Parathyroid adenoma (tissue), 2 donors: ENCODE data around the gene PLPPR3.
"Not testable (repeated sequence)": the region's sequence is repeated elsewhere in the genome, so short reads cannot be mapped to it uniquely, and the experiment has no call there.

Source experiments
- H2AFZ ChIP-seq: fragments of 300-600 bp; sonication (generic); one replicate; pipeline ENCODE4 v1.7.0; 2017; ENCODE audit warnings: antibody characterized with exemption, mild to moderate bottlenecking
- H3K27ac ChIP-seq: fragments of 300-600 bp; sonication (generic); one replicate; pipeline ENCODE4 v1.7.0; 2017
- H3K27me3 ChIP-seq: fragments of 300-600 bp; sonication (generic); one replicate; pipeline ENCODE4 v1.7.0; 2017; ENCODE audit warnings: low read length; ENCODE audit not compliant: control insufficient read depth, insufficient read depth
- H3K36me3 ChIP-seq: fragments of 300-600 bp; sonication (generic); one replicate; pipeline ENCODE4 v1.7.0; 2017; ENCODE audit warnings: low read length; ENCODE audit not compliant: control insufficient read depth, insufficient read depth
- H3K4me1 ChIP-seq: fragments of 300-600 bp; sonication (generic); one replicate; pipeline ENCODE4 v1.7.0; 2017; ENCODE audit warnings: control low read depth
- H3K4me2 ChIP-seq: fragments of 300-600 bp; sonication (generic); one replicate; pipeline ENCODE4 v1.7.0; 2017; ENCODE audit warnings: low read length
- H3K4me3 ChIP-seq: fragments of 300-600 bp; sonication (generic); one replicate; pipeline ENCODE4 v1.7.0; 2017; ENCODE audit warnings: low read depth, low read length
- H3K79me2 ChIP-seq: fragments of 300-600 bp; sonication (generic); one replicate; pipeline ENCODE4 v1.7.0; 2017; ENCODE audit warnings: control low read depth
- H3K9ac ChIP-seq: fragments of 300-600 bp; sonication (generic); one replicate; pipeline ENCODE4 v1.7.0; 2017; ENCODE audit warnings: mild to moderate bottlenecking
- H3K9me3 ChIP-seq: fragments of 300-600 bp; sonication (generic); one replicate; pipeline ENCODE4 v1.7.0; 2017; ENCODE audit warnings: low read length; ENCODE audit not compliant: control insufficient read depth
- TF ChIP-seq, protein P1 (sequence below): fragments of 300-600 bp; sonication (generic); IDR thresholded peaks from one replicate; pipeline ENCODE4 v1.7.0; 2017; ENCODE audit warnings: antibody characterized with exemption, mild to moderate bottlenecking
- donor health status: primary hyperparathyroidism.

Gene PLPPR3

DNA sequence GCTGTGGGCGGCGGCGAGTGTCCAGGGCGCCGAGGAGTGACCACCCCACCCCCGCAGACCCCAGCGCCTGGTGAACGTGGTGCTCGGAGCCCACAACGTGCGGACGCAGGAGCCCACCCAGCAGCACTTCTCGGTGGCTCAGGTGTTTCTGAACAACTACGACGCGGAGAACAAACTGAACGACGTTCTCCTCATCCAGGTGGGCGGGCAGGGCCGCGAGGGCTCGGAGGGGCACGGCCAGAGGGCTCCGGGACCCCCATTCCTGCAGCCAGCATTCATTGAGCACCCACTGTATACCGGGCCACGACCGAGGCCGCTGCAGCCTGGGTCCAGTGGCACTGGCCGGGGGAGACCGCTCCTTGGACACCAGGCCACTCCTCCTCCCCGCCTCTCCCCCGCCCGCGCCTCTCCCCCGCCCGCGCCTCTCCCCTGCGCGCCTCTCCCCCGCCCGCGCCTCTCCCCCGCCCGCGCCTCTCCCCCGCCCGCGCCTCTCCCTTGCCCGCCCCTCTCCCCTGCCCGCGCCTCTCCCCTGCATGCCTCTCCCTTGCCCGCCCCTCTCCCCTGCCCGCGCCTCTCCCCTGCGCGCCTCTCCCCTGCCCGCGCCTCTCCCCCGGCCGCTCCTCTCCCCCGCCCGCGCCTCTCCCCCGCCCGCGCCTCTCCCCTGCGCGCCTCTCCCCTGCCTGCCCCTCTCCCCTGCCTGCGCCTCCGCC lies 22.2 kb upstream of the PLPPR3 start:
- Histone ChIP-seq H3K4me1 (peaks cover 7% of the 10 kb centered on the region), H3K27me3 (no peaks in the 10 kb centered on the region), H3K4me3 (peak overlapping the region; percentile 14), H3K36me3 (no peaks in the 10 kb centered on the region), H3K4me2 (peak overlapping the region; percentile 66), H3K9ac (no peak overlapping the region), H3K27ac (no peak overlapping the region), H2AFZ (peak overlapping the region; percentile 34), H3K79me2 (no peaks in the 10 kb centered on the region), H3K9me3 (no peaks in the 10 kb centered on the region)
- TF ChIP-seq, protein P1, sequence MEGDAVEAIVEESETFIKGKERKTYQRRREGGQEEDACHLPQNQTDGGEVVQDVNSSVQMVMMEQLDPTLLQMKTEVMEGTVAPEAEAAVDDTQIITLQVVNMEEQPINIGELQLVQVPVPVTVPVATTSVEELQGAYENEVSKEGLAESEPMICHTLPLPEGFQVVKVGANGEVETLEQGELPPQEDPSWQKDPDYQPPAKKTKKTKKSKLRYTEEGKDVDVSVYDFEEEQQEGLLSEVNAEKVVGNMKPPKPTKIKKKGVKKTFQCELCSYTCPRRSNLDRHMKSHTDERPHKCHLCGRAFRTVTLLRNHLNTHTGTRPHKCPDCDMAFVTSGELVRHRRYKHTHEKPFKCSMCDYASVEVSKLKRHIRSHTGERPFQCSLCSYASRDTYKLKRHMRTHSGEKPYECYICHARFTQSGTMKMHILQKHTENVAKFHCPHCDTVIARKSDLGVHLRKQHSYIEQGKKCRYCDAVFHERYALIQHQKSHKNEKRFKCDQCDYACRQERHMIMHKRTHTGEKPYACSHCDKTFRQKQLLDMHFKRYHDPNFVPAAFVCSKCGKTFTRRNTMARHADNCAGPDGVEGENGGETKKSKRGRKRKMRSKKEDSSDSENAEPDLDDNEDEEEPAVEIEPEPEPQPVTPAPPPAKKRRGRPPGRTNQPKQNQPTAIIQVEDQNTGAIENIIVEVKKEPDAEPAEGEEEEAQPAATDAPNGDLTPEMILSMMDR, result no peak

DNA sequence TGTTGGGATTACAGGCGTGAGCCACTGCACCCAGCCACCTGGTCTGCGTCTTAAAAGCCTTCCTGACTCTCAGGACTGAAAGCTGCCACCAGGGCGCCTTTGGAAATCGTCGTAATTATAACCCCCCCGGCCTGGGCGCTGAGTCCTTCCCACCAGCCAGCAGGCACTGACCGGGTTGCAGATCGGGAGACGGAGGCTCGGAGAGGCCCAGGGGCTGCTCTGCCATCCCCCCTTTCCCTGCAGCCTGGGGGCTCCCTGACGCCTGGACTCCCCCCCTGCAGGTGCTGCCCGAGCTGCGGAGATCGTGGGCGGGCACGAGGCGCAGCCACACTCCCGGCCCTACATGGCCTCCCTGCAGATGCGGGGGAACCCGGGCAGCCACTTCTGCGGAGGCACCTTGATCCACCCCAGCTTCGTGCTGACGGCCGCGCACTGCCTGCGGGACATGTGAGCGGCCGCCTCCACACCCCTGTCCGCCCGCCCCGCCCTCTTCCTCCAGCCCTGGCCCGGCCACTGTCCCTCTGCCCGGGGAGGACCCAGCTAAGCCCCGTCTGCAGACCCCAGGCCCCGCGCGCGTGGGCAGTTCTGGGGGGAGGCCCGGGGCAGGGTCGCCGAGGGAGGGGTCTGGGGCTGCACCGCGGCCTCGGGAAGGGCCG lies 21.6 kb upstream of the PLPPR3 start:
- H3K4me1 ChIP-seq, result peaks cover 7% of the 10 kb centered on the region
- no peak overlapping the region for H3K9ac ChIP-seq
- no peak overlapping the region for H3K27ac ChIP-seq
- H3K27me3 ChIP-seq, result no peaks in the 10 kb centered on the region
- no peaks in the 10 kb centered on the region for H3K79me2 ChIP-seq
- H3K4me3 ChIP-seq, result peak overlapping the region; percentile 14
- H3K9me3 ChIP-seq, result no peaks in the 10 kb centered on the region
- peak overlapping the region; percentile 66 for H3K4me2 ChIP-seq
- H3K36me3 ChIP-seq, result no peaks in the 10 kb centered on the region
- TF ChIP-seq, protein P1, result no peak
- H2AFZ ChIP-seq, result peak overlapping the region; percentile 34

DNA sequence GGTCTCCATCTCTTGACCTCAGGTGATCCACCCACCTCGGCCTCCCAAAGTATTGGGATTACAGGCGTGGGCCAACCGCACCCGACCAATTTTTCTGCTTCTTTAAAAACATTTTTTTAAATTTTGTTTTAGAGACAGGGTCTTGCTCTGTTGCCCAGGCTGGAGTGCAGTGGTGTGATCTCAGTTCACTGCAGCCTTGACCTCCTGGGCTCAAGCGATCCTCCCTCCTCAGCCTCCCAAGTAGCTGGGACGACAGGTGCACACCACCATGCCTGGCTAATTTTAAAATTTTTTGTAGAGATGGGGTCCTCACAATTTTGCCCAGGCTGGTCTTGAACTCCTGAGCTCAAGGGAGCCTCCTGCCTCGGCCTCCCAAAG lies 21.0 kb upstream of the PLPPR3 start:
- not testable (repeated sequence) for H3K9ac ChIP-seq, H3K27ac ChIP-seq, H3K36me3 ChIP-seq, H3K79me2 ChIP-seq, H2AFZ ChIP-seq, H3K4me1 ChIP-seq, H3K4me3 ChIP-seq, H3K4me2 ChIP-seq, H3K27me3 ChIP-seq, H3K9me3 ChIP-seq

DNA sequence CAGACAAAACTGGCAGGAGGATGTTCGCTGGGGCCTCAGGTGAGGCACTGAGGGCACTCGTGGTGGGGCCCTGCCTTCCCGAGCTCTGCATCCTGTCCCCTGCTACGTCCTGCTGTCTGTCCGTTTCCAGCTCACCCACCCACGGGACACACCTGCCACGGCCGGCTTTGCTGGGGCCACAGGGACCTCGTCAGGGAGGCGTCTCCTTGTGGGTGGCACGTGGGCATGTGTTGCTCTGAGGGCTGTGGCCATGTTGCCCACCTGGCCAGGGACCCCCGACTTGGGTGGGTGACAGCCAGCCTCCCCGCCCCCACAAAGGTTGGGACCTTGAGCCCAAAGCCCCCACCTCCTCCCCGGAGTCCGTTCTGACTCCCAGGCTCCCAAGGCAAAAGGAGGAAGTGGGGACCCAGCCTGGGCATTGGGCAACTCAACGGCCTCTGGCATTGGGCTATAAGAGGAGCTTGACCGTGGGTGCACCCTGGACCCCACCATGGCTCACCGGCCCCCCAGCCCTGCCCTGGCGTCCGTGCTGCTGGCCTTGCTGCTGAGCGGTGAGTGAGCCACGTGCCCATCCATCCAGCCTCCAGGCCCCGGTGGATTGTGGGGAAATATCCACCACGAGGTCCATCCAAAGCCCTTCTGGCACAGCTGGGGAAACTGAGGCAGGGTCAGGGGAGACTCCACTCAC lies 18.9 kb upstream of the PLPPR3 start, which contains the start of gene PRTN3:
TSS of gene PRTN3 (plus strand) at position 481 of the 688 bp plus-strand sequence. CDS start at position 491, 10 bp downstream.
- H2AFZ ChIP-seq, result no peak within 1 kb of the TSS
- no peak within 1 kb of the TSS for H3K27ac ChIP-seq
- TF ChIP-seq, protein P1, result no peak
- peaks cover 7% of the 10 kb centered on the region for H3K4me1 ChIP-seq
- no peaks in the 10 kb centered on the region for H3K79me2 ChIP-seq
- H3K27me3 ChIP-seq, result no peaks in the 10 kb centered on the region
- H3K36me3 ChIP-seq, result no peaks in the 10 kb centered on the region
- H3K9me3 ChIP-seq, result no peaks in the 10 kb centered on the region
- H3K4me2 ChIP-seq, result no peak within 1 kb of the TSS
- H3K4me3 ChIP-seq, result no peak within 1 kb of the TSS
- no peak within 1 kb of the TSS for H3K9ac ChIP-seq

DNA sequence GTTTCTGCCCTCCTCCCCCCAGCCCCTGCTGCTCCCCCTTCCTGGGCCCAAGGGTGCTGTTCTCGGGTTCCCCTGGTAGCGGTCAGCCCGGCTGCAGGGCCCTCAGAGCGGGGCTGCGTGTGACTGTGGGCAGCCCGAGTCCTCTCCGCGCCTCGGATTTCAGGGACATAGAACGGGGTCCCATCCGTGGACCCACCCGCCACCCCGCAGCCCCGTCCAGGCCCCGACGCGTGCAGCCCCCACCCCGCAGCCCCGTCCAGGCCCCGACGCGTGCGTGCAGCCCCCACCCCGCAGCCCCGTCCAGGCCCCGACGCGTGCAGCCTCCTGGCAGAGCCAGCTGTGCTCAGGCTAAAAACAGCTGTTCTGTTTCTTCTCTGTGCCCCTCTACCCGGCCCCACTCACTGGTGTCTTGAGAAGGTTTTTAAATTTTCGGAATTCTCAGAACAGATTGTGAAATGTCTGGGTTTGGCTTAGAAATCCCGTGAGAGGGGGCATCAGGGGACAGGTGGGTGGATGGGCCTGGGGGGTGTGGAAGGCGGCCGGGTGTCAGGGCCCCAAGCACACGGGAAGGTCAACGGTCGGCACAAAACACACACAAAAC lies 13.6 kb upstream of the PLPPR3 start:
- Histone ChIP-seq H3K36me3 (no peaks in the 10 kb centered on the region), H3K4me2 (no peak overlapping the region), H3K4me1 (no peaks in the 10 kb centered on the region), H2AFZ (no peak overlapping the region), H3K79me2 (no peaks in the 10 kb centered on the region), H3K9ac (no peak overlapping the region), H3K9me3 (no peaks in the 10 kb centered on the region), H3K27ac (no peak overlapping the region), H3K4me3 (no peak overlapping the region), H3K27me3 (no peaks in the 10 kb centered on the region)
- TF ChIP-seq, protein P1, result no peak
